DMS114 treated with DMSO at 0.1 percent for 48 hours (cell line): ENCODE measurements around the gene SLC38A8.

ENCODE experiments used
- DNase-seq: peaks from one replicate; lab custom pipeline; 2025; ENCODE audit not compliant: unreplicated experiment; lab: John Stamatoyannopoulos, UW

Gene SLC38A8

GRCh38 chr16:83973077-83973476 lies 69.5 kb downstream of the SLC38A8 start:
- DNase-seq = no peak

DNA sequence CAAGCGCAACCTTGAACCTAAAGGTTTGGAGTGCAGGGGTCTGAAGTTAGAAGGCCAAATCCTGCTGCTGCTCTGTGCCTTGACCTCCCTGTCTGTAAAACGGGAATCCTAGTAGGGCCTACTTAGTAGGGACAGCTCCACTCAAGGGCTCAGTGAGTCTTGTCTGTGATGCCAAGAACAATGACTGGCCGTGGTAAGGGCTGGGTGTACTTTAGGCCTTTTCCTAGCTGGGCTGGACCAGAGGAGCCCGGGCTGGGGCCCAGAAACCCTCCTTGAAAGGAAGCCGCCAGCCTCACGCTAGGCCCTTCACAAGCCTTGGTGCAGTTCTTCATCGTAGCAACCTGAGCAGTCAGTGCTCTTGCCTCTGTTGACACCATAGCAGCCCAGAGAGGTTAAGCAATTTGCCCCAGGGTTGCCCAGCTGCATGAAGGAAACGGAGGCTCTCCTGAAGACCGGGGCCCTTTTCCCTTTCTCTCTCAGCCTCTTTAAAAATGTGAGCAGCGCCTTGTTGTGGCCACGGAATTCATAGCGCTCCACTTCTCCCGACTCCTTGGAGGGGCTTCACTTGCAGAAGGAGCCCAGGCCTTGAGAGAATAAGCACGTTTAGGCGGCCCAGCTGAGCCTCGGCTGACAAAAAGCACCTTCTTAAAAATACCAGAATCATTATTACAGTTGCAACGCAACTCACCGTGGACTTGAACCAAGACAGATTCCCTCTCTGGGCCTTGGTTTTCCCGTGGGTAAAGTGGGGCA lies 70.2 kb downstream of the SLC38A8 start:
- DNase-seq = no peak

DNA sequence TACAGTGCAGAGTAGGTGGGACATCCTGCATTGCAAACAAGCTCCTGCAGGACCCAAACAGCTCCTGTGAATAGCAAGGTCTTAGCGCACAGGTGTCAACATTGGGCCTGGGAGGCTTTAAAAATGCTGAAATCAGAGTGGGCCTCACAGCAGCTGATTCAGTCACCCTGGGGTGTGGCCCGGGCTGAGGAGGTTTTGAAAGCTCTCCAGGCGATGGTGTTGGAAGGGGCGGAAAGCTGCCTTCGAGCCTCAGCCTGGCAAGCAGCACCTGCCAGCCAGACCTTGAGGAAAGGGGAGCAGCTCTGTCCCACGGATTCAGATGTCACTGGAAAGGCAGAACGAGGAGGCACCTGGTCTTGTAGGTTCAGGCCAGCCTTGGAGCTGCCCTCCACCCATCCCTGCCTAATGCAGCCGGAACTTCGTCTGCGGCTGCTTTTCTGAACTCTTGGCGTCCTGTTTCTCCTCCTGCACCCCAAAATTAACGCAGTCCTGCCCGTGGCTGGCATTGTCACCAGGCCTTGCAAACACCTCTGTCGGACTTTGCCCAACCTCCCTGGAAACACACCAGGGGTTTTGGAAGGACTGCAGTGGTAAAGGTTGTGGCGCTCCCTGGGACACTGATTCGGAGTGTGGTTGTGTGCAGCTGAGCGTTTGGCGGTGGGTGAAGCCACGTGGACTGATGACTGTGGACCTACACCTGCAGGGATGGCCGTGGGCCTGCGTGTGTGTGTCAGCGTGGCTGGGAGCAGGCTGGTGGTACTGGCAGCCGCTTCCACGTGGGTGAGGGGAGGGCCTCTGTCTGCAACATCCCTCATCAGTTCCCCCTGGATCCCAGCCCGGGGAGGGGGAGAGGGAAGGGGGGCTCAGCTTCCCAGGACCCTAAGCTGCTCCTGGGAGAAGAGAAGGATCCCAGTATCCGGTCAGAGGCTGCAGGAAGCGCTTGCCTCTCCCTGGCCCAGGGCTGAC lies 71.1 kb downstream of the SLC38A8 start:
- no peak for DNase-seq

GRCh38 chr16:83970430-83970815 lies 72.2 kb downstream of the SLC38A8 start:
- DNase-seq = no peak

DNA sequence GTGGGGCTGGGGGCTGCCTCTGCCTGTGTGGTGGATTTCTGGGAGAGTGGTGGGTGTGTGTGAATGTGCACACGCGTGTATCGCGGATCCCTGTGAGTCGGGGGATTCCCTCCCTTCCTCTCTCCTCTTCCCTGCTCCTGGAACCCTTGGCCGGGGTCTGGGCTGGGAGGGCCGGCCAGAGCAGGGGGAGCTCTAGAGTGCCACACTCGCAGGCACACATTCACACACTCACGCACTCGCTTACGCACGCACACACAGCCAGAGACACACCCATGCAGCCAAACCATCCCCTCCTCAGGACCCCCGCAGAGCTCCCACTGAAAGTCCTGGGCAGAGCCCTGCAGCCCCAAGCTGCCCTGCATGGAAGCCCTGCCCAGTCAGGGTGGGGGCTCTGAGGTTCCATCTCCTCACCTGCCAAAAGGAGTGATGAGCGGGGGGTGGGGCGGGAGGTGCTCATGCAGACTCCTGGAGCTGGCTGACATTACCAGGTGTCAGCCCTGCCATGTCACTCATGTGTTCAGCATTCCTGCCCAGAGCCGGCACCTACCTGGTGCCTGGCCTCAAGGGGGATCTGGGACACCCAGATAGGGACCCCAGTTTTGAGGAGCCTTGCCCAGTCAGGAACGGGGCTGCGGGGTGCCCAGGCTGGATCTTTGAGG lies 72.7 kb downstream of the SLC38A8 start:
- DNase-seq = no peak

DNA sequence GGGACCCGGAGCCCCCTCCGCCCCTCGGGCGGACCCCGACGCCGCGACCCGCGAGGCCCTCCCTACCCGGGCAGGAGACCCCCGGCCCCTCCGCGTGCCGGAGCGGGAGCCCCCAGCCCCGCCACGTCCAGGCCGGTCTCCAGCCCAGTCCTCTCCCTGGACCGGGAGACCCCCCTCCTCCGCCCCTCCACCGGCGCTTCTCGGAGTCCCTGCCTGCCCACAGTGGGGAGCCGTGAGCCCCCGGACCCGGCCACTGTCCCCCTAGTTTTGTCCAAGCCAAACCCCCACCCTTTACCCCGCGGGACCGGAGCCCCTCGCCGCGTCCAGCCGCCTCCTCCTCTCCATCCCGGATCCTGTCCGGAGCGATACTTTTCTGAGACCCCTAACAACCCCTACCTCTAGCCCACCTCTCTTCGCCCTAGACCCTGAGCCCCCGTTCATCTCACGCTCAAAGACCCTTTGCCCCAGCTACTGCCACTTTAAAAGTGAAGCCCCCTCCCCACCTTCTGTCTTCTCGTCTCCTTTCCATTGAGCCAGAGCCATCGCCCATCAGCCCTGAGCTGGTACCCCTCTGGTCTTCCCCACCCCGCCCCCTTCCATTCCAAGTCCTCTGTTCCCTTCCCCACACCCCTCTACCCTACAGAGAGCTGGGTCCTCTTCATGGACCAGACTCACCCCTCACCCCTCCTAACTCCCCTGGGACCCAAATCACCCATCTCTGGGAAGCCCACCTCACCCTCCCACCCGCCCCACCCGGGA lies 73.5 kb downstream of the SLC38A8 start:
- no peak for DNase-seq

- no peak for DNase-seq
Measured at GRCh38 chr16:83968306-83968851, 74.2 kb downstream of the SLC38A8 start.

- no peak for DNase-seq
Measured at GRCh38 chr16:83967838-83968305, 74.7 kb downstream of the SLC38A8 start, which contains the start of gene NECAB2. TSS of gene NECAB2 (plus strand) at chr16:83968244. CDS start at chr16:83968649, 405 bp downstream.

- no peak for DNase-seq
Measured at GRCh38 chr16:83967091-83967490, 75.5 kb downstream of the SLC38A8 start.

DNA sequence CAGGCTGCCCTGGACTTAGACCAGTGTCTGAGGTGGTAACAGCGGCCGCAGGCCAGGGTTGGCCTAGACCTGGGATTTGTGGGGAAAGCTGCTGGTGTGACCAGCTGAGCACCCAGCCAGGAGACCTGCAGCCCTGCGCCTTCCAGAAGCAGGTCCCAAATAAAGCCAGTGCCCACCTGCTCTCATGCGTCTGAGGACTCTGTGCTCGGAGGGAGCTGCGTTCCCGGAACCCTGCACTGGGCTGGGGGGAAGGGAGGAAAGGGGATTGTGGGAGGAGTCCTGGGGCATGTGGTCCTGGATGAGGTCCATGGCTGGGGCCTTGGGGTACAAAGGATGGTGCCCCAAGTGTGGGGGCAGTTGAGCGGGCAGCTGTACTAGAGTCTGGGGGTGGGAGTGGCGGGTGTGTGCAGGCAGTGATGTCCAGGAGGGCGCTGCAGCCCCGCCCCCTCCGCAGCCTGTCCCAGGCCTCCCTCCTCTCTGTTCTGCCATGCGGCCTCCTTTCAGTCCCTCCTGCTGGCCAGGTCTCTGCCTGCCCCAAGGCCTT lies 76.4 kb downstream of the SLC38A8 start:
- no peak for DNase-seq

DNA sequence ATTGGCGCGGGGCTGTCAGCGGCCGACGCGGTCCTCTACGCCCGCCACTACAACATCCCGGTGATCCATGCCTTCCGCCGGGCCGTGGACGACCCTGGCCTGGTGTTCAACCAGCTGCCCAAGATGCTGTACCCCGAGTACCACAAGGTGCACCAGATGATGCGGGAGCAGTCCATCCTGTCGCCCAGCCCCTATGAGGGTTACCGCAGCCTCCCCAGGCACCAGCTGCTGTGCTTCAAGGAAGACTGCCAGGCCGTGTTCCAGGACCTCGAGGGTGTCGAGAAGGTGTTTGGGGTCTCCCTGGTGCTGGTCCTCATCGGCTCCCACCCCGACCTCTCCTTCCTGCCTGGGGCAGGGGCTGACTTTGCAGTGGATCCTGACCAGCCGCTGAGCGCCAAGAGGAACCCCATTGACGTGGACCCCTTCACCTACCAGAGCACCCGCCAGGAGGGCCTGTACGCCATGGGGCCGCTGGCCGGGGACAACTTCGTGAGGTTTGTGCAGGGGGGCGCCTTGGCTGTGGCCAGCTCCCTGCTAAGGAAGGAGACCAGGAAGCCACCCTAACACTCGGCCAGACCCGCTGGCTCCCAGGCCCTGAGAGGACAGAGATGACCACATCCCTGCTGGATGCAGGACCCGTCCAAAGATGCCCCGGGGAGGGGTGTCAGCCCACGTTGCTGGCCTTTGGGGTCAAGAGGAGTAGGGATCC lies 77.0 kb downstream of the SLC38A8 start:
- no peak for DNase-seq

GRCh38 chr16:83964684-83965443 lies 77.7 kb downstream of the SLC38A8 start:
- DNase-seq = no peak

DNA sequence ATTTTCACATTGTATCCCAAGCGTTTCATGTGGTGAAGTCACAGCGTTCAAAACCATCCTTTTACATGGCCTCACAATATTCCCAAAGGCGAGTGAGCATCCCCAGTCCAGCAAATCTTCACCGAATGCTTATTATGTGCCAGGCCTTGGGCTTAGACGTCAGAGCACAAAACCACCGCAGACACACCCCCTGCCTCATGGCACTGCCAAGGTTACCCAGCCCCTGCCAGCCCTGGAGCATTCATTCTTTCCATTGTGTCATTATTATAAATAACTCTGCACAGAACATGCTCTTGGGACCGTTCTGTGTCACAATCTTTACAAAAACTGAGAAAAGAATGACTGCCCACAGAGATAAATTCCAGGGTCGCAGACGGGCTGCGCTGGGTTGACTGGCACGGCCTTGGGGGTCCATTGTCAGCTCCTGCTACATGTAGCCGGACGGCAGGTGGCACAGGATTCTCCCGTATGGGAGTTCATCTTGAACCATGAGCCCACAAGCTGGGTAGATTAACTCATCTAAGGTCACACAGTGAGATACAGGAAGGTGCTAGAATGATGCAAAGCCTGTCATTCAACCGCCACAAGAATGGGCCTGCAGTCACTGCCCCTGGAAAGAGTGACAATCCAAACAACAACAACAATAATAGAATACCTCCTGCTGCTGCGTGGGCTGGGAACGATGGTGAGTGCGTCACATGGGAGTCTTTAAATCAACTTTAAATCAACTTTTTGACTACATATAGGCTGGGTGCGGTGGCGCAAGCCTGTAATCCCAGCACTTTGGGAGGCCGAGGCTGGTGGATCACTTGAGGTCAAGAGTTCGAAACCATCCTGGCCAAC lies 79.1 kb downstream of the SLC38A8 start:
- no peak for DNase-seq

DNA sequence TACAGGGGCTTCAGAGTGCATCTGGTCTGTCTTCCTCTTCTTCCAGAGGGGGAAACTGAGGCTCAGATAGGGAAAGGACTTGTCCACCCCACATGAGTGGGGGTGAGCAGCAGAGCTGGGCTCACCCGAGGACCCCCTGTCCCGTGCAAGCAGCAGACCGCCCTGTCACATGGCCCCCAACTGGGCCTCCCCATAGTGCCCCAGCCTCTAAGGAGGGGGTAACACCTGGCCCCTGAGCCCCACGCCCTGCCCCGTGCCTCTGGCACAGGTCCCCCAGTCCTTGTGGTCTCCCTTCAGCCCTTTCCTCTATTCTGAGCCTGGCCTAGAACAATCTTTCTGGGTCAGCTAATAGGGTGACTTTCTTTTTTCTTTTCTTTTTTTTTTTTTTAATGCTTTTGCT lies 81.0 kb downstream of the SLC38A8 start:
- no peak for DNase-seq

DNA sequence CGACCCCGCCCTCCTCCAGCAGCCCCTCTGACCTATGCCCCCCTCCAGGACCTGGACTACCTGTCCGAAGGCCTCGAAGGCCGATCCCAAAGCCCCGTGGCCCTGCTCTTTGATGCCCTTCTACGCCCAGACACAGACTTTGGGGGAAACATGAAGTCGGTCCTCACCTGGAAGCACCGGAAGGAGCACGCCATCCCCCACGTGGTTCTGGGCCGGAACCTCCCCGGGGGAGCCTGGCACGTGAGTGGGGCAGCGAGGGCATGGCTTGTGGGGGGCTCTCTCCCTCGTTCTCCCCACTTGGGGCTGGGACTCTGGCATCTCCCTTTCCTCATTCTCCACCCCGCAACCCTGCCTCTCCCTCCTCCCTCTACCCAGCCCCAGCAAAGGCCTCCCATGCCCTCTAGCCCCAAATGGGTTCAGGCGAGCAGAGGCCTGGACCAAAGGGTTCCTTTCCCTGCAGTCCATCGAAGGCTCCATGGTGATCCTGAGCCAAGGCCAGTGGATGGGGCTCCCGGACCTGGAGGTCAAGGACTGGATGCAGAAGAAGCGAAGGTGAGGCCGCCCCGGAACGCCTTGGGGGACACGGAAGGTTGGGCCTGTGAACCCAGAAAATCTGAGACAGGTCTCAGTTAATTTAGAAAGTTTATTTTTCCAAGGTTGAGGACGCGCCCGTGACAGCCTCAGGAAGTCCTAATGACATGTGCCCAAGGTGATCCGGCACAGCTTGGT lies 81.9 kb downstream of the SLC38A8 start:
- no peak for DNase-seq
